Activated naive CD4-positive, alpha-beta T cell treated with anti-CD3 and anti-CD28 coated beads, Interleukin-2, amount 10 ng/mL, durations not matched to agents 7 days and 5 days (primary cell): ENCODE results near the gene PLA2G12B.
"Not testable (repeated sequence)": the region's sequence is repeated elsewhere in the genome, so short reads cannot be mapped to it uniquely, and the experiment has no call there.

Experiments
- CTCF ChIA-PET: fragments of 350-600 bp; sonication (Branson Sonifier 250); formaldehyde crosslinking; loops from one replicate; lab custom pipeline; 2021; ENCODE audit warnings: antibody characterized with exemption; lab: Charles Lee
- DNase-seq: peaks from one replicate; pipeline ENCODE4 v3.0.0-alpha.2; 2020
- H3K27ac Mint-ChIP-seq: one replicate; pipeline ENCODE4 v1.8.0; 2021; ENCODE audit warnings: mild to moderate bottlenecking, moderate library complexity, mixed read lengths
- H3K27me3 Mint-ChIP-seq: one replicate; pipeline ENCODE4 v1.8.0; 2021; ENCODE audit warnings: mild to moderate bottlenecking, mixed read lengths
- H3K36me3 Mint-ChIP-seq: one replicate; pipeline ENCODE4 v1.8.0; 2021; ENCODE audit warnings: mixed read lengths
- H3K4me1 Mint-ChIP-seq: one replicate; pipeline ENCODE4 v1.8.0; 2021; ENCODE audit warnings: mixed read lengths
- H3K4me3 Mint-ChIP-seq: one replicate; pipeline ENCODE4 v1.8.0; 2021; ENCODE audit warnings: mild to moderate bottlenecking, moderate library complexity, mixed read lengths
- H3K9me3 Mint-ChIP-seq: one replicate; pipeline ENCODE4 v1.8.0; 2021; ENCODE audit warnings: mixed read lengths

PLA2G12B gene

GRCh38 chr10:72921147-72921683, 33.4 kb downstream of the PLA2G12B start:
- CTCF ChIA-PET, DNase-seq, H3K27ac Mint-ChIP-seq, H3K36me3 Mint-ChIP-seq, H3K4me1 Mint-ChIP-seq, H3K9me3 Mint-ChIP-seq, H3K4me3 Mint-ChIP-seq: not testable (repeated sequence)
- H3K27me3 Mint-ChIP-seq: peaks cover 34% of the 10 kb centered on the region

GRCh38 chr10:72918352-72918751, 36.3 kb downstream of the PLA2G12B start:
- no peak overlapping the region for H3K27ac Mint-ChIP-seq
- H3K4me1 Mint-ChIP-seq: no peaks in the 10 kb centered on the region
- H3K36me3 Mint-ChIP-seq: no peaks in the 10 kb centered on the region
- no peak overlapping the region for H3K4me3 Mint-ChIP-seq
- CTCF ChIA-PET: interaction anchor here (0.6 kb wide), 1 partner anchor 764 kb away, joined by 3 read pairs; no protein-coding TSS in a partner anchor
- DNase-seq: no peak
- H3K27me3 Mint-ChIP-seq: peaks cover 25% of the 10 kb centered on the region
- H3K9me3 Mint-ChIP-seq: peaks cover 6% of the 10 kb centered on the region

GRCh38 chr10:72917803-72918332, 36.7 kb downstream of the PLA2G12B start:
- not testable (repeated sequence) for H3K4me3 Mint-ChIP-seq, DNase-seq, H3K9me3 Mint-ChIP-seq, H3K36me3 Mint-ChIP-seq, H3K4me1 Mint-ChIP-seq, H3K27ac Mint-ChIP-seq
- CTCF ChIA-PET: interaction anchor here (0.6 kb wide), 1 partner anchor 764 kb away, joined by 3 read pairs; no protein-coding TSS in a partner anchor
- H3K27me3 Mint-ChIP-seq: peaks cover 25% of the 10 kb centered on the region

- H3K27ac Mint-ChIP-seq, DNase-seq, H3K36me3 Mint-ChIP-seq, H3K4me3 Mint-ChIP-seq, H3K4me1 Mint-ChIP-seq, CTCF ChIA-PET, H3K9me3 Mint-ChIP-seq: not testable (repeated sequence)
- peaks cover 22% of the 10 kb centered on the region for H3K27me3 Mint-ChIP-seq
Observed at GRCh38 chr10:72917201-72917600, 37.4 kb downstream of the PLA2G12B start.

- H3K4me1 Mint-ChIP-seq: no peaks in the 10 kb centered on the region
- no peaks in the 10 kb centered on the region for H3K36me3 Mint-ChIP-seq
- H3K27ac Mint-ChIP-seq: no peak overlapping the region
- DNase-seq: no peak
- peaks cover 7% of the 10 kb centered on the region for H3K27me3 Mint-ChIP-seq
- CTCF ChIA-PET: no interaction called here
- no peak overlapping the region for H3K4me3 Mint-ChIP-seq
- no peaks in the 10 kb centered on the region for H3K9me3 Mint-ChIP-seq
Observed at GRCh38 chr10:72913287-72913686, 41.3 kb downstream of the PLA2G12B start.

GRCh38 chr10:72912736-72913135, 41.9 kb downstream of the PLA2G12B start:
- Mint-ChIP-seq H3K4me3 (no peak overlapping the region), H3K27me3 (peaks cover 7% of the 10 kb centered on the region), H3K9me3 (no peaks in the 10 kb centered on the region), H3K27ac (no peak overlapping the region), H3K36me3 (no peaks in the 10 kb centered on the region), H3K4me1 (no peaks in the 10 kb centered on the region)
- no peak for DNase-seq
- CTCF ChIA-PET: no interaction called here

GRCh38 chr10:72911758-72912157, 42.8 kb downstream of the PLA2G12B start:
- Mint-ChIP-seq H3K27ac (no peak overlapping the region), H3K36me3 (no peaks in the 10 kb centered on the region), H3K27me3 (peaks cover 7% of the 10 kb centered on the region), H3K9me3 (no peaks in the 10 kb centered on the region), H3K4me1 (no peaks in the 10 kb centered on the region), H3K4me3 (no peak overlapping the region)
- CTCF ChIA-PET: no interaction called here
- DNase-seq: no peak

- Mint-ChIP-seq H3K9me3 (no peaks in the 10 kb centered on the region), H3K27me3 (peaks cover 12% of the 10 kb centered on the region), H3K36me3 (no peaks in the 10 kb centered on the region), H3K4me1 (no peaks in the 10 kb centered on the region), H3K27ac (no peak overlapping the region), H3K4me3 (no peak overlapping the region)
- CTCF ChIA-PET: no interaction called here
- no peak for DNase-seq
Observed at GRCh38 chr10:72910705-72911104, 43.9 kb downstream of the PLA2G12B start.

GRCh38 chr10:72906446-72906845, 48.2 kb downstream of the PLA2G12B start:
- Mint-ChIP-seq H3K27ac (no peak overlapping the region), H3K9me3 (no peaks in the 10 kb centered on the region), H3K27me3 (peaks cover 16% of the 10 kb centered on the region), H3K36me3 (no peaks in the 10 kb centered on the region), H3K4me3 (no peak overlapping the region), H3K4me1 (no peaks in the 10 kb centered on the region)
- no peak for DNase-seq
- CTCF ChIA-PET: no interaction called here

- Mint-ChIP-seq H3K27me3 (peaks cover 16% of the 10 kb centered on the region), H3K9me3 (no peaks in the 10 kb centered on the region), H3K4me1 (no peaks in the 10 kb centered on the region), H3K36me3 (no peaks in the 10 kb centered on the region), H3K27ac (no peak overlapping the region), H3K4me3 (no peak overlapping the region)
- CTCF ChIA-PET: no interaction called here
- DNase-seq: no peak
Observed at GRCh38 chr10:72904806-72905205, 49.8 kb downstream of the PLA2G12B start.

GRCh38 chr10:72903941-72904446, 50.6 kb downstream of the PLA2G12B start:
- H3K4me3 Mint-ChIP-seq, CTCF ChIA-PET, DNase-seq, H3K27ac Mint-ChIP-seq, H3K36me3 Mint-ChIP-seq, H3K9me3 Mint-ChIP-seq, H3K4me1 Mint-ChIP-seq: not testable (repeated sequence)
- peaks cover 15% of the 10 kb centered on the region for H3K27me3 Mint-ChIP-seq

- Mint-ChIP-seq H3K4me1 (no peaks in the 10 kb centered on the region), H3K36me3 (no peaks in the 10 kb centered on the region), H3K4me3 (no peak overlapping the region), H3K9me3 (no peaks in the 10 kb centered on the region), H3K27ac (no peak overlapping the region), H3K27me3 (peaks cover 13% of the 10 kb centered on the region)
- DNase-seq: no peak
- CTCF ChIA-PET: no interaction called here
Observed at GRCh38 chr10:72899545-72899944, 55.1 kb downstream of the PLA2G12B start.

- no peak overlapping the region for H3K27ac Mint-ChIP-seq
- H3K27me3 Mint-ChIP-seq: peaks cover 9% of the 10 kb centered on the region
- H3K9me3 Mint-ChIP-seq: no peaks in the 10 kb centered on the region
- no peaks in the 10 kb centered on the region for H3K4me1 Mint-ChIP-seq
- H3K36me3 Mint-ChIP-seq: no peaks in the 10 kb centered on the region
- CTCF ChIA-PET: no interaction called here
- no peak overlapping the region for H3K4me3 Mint-ChIP-seq
- no peak for DNase-seq
Observed at GRCh38 chr10:72898616-72899015, 56.0 kb downstream of the PLA2G12B start.

GRCh38 chr10:72895236-72895850, 59.3 kb downstream of the PLA2G12B start:
- Mint-ChIP-seq H3K36me3 (no peaks in the 10 kb centered on the region), H3K27me3 (peaks cover 14% of the 10 kb centered on the region), H3K9me3 (no peaks in the 10 kb centered on the region), H3K4me1 (no peaks in the 10 kb centered on the region), H3K27ac (no peak overlapping the region), H3K4me3 (no peak overlapping the region)
- DNase-seq: no peak
- CTCF ChIA-PET: no interaction called here
